Caco-2 (cell line): Measurements from ENCODE around the gene ALG14. TPM values are rescaled to one million over a fixed set of nuclear protein-coding genes. Genes with fewer than 3 reads are reported as not detected.

ENCODE experiments used
- BruUV-seq: library from RNA; stranded (reverse); fragments of 400-500 nt; replicated peaks from 2 replicates; lab custom pipeline; 2021; lab: Mats Ljungman, UMichigan
- CTCF ChIA-PET: fragments of 300-600 bp; sonication (Branson Sonifier 250); formaldehyde crosslinking; loops from one replicate; lab custom pipeline; 2022; ENCODE audit warnings: antibody characterized with exemption; lab: Charles Lee
- POLR2A ChIA-PET: fragments of 300-600 bp; sonication (Branson Sonifier 250); formaldehyde crosslinking; loops from one replicate; lab custom pipeline; 2022; ENCODE audit warnings: antibody characterized with exemption; lab: Charles Lee
- DNase-seq, 2 experiments: peaks; one replicate each; pipeline versions ENCODE4 v3.0.0 to v3.0.0-alpha.2; 2020 to 2022
- H3K27me3 ChIP-seq: replicated peaks from 2 replicates; pipeline ENCODE4 v1.6.0; 2011; ENCODE audit warnings: low read length; ENCODE audit not compliant: control insufficient read depth, insufficient read depth
- H3K36me3 ChIP-seq: 2 replicates; pipeline ENCODE4 v1.5.1; 2011; ENCODE audit warnings: low read length; ENCODE audit not compliant: control insufficient read depth, insufficient read depth
- H3K4me1 ChIP-seq: fragments of 250-450 bp; sonication (Bioruptor Pico); 2 replicates; pipeline ENCODE4 v1.5.1; 2020; ENCODE audit warnings: mild to moderate bottlenecking
- H3K4me3 ChIP-seq: 2 replicates; pipeline ENCODE4 v1.5.1; 2011; ENCODE audit warnings: low read depth, mild to moderate bottlenecking, control low read depth, low read length
- H3K9me3 ChIP-seq: fragments of 250-450 bp; sonication (Bioruptor Pico); 2 replicates; pipeline ENCODE4 v1.5.1; 2020; ENCODE audit warnings: mild to moderate bottlenecking, moderate library complexity
- H3K27ac Mint-ChIP-seq: one replicate; pipeline ENCODE4 v1.8.0; 2022; ENCODE audit warnings: mixed read lengths; ENCODE audit not compliant: unreplicated experiment
- H3K27me3 Mint-ChIP-seq: one replicate; pipeline ENCODE4 v1.8.0; 2022; ENCODE audit warnings: mixed read lengths; ENCODE audit not compliant: insufficient read depth, unreplicated experiment
- H3K36me3 Mint-ChIP-seq: one replicate; pipeline ENCODE4 v1.8.0; 2022; ENCODE audit warnings: mild to moderate bottlenecking, mixed read lengths; ENCODE audit not compliant: insufficient read depth, unreplicated experiment
- H3K4me1 Mint-ChIP-seq: one replicate; pipeline ENCODE4 v1.8.0; 2022; ENCODE audit warnings: low read depth, mixed read lengths; ENCODE audit not compliant: unreplicated experiment
- H3K4me3 Mint-ChIP-seq: one replicate; pipeline ENCODE4 v1.8.0; 2022; ENCODE audit warnings: mild to moderate bottlenecking, moderate library complexity, mixed read lengths; ENCODE audit not compliant: unreplicated experiment
- H3K9me3 Mint-ChIP-seq: one replicate; pipeline ENCODE4 v1.8.0; 2022; ENCODE audit warnings: mixed read lengths; ENCODE audit not compliant: unreplicated experiment
- CTCF ChIP-seq, 2 experiments: fragments of 200-600 bp in 1 of 2; IDR thresholded peaks; 1 replicate in 1 of 2; 2 replicates in 1 of 2; pipeline versions ENCODE4 v1.5.1 to v1.8.0; 2011 to 2022; ENCODE audit warnings: antibody characterized with exemption in 1 of 2, control low read depth in 1 of 2, inconsistent platforms in 1 of 2, low read depth in 1 of 2, low read length in 1 of 2, mild to moderate bottlenecking in 1 of 2, moderate library complexity in 1 of 2; ENCODE audit not compliant: insufficient read depth in 1 of 2, severe bottlenecking in 1 of 2, unreplicated experiment in 1 of 2
- intact Hi-C: fragments of 100-400 bp; cut with micrococcal nuclease; formaldehyde crosslinking; loops from one replicate; pipeline ENCODE4 v1.10.0; 2022; ENCODE audit not compliant: unreplicated experiment
- total RNA-seq: library from RNA; stranded (reverse); gene quantifications from 2 replicates; pipeline ENCODE4 v1.2.3, GENCODE V29; 2022

Gene ALG14
- total RNA-seq, 1 experiment from 2014 or later, result 4.5 TPM

- Histone ChIP-seq H3K36me3 (no peaks in the 10 kb centered on the region; the same call in 1 of the 2 replicates), H3K4me1 (peaks cover 35% of the 10 kb centered on the region), H3K27me3 (no peaks in the 10 kb centered on the region), H3K9me3 (no peaks in the 10 kb centered on the region), H3K4me3 (no peak overlapping the region)
- H3K4me1 Mint-ChIP-seq, result peaks cover 38% of the 10 kb centered on the region
- ChIA-PET CTCF (no interaction called here), POLR2A (no interaction called here)
- H3K36me3 Mint-ChIP-seq, result peaks cover 5% of the 10 kb centered on the region
- no peak for DNase-seq
- BruUV-seq, result no TSS peak
- H3K9me3 Mint-ChIP-seq, result no peaks in the 10 kb centered on the region
- no peak for TF ChIP-seq CTCF (IDR thresholded peaks at IDR 0.05; ENCODE audit: insufficient read depth in 1 of 2, low read depth in 1 of 2, low read length in 1 of 2, severe bottlenecking in 1 of 2, unreplicated experiment in 1 of 2)
- H3K27ac Mint-ChIP-seq, result no peak overlapping the region
- H3K4me3 Mint-ChIP-seq, result no peak overlapping the region
- H3K27me3 Mint-ChIP-seq, result no peaks in the 10 kb centered on the region
- intact Hi-C loops, result no loop called here
Measured at GRCh38 chr1:94953746-94954145, 119.0 kb downstream of the ALG14 start.

GRCh38 chr1:94953107-94953506 is 119.6 kb downstream of the ALG14 start:
- Histone ChIP-seq H3K36me3 (no peaks in the 10 kb centered on the region; the same call in 1 of the 2 replicates), H3K27me3 (no peaks in the 10 kb centered on the region), H3K4me1 (peaks cover 35% of the 10 kb centered on the region), H3K4me3 (no peak overlapping the region), H3K9me3 (no peaks in the 10 kb centered on the region)
- H3K36me3 Mint-ChIP-seq, result peaks cover 5% of the 10 kb centered on the region
- no peaks in the 10 kb centered on the region for H3K27me3 Mint-ChIP-seq
- no peak for DNase-seq
- H3K4me1 Mint-ChIP-seq, result peaks cover 38% of the 10 kb centered on the region
- ChIA-PET POLR2A (no interaction called here), CTCF (interaction anchor here (1.0 kb wide), 1 partner anchor 88 kb away, joined by 3 read pairs; no protein-coding TSS in a partner anchor)
- intact Hi-C loops, result no loop called here
- no peak for TF ChIP-seq CTCF (IDR thresholded peaks at IDR 0.05; ENCODE audit: insufficient read depth in 1 of 2, low read depth in 1 of 2, low read length in 1 of 2, severe bottlenecking in 1 of 2, unreplicated experiment in 1 of 2)
- no TSS peak for BruUV-seq
- H3K27ac Mint-ChIP-seq, result no peak overlapping the region
- H3K9me3 Mint-ChIP-seq, result no peaks in the 10 kb centered on the region
- H3K4me3 Mint-ChIP-seq, result no peak overlapping the region

GRCh38 chr1:94952539-94952938 is 120.2 kb downstream of the ALG14 start:
- H3K4me3 Mint-ChIP-seq, result no peak overlapping the region
- H3K27me3 Mint-ChIP-seq, result no peaks in the 10 kb centered on the region
- BruUV-seq, result no TSS peak
- no peak overlapping the region for H3K27ac Mint-ChIP-seq
- H3K4me1 Mint-ChIP-seq, result peaks cover 38% of the 10 kb centered on the region
- TF ChIP-seq CTCF (IDR thresholded peaks at IDR 0.05; ENCODE audit: insufficient read depth in 1 of 2, low read depth in 1 of 2, low read length in 1 of 2, severe bottlenecking in 1 of 2, unreplicated experiment in 1 of 2), result no peak
- no peak overlapping the region for H3K4me3 ChIP-seq
- H3K4me1 ChIP-seq, result peaks cover 35% of the 10 kb centered on the region
- peaks cover 5% of the 10 kb centered on the region for H3K36me3 Mint-ChIP-seq
- ChIA-PET POLR2A (no interaction called here), CTCF (interaction anchor here (1.0 kb wide), 1 partner anchor 89 kb away, joined by 3 read pairs; no protein-coding TSS in a partner anchor)
- no peaks in the 10 kb centered on the region for H3K9me3 Mint-ChIP-seq
- H3K36me3 ChIP-seq, result no peaks in the 10 kb centered on the region; the same call in 1 of the 2 replicates
- intact Hi-C loops, result no loop called here
- H3K27me3 ChIP-seq, result no peaks in the 10 kb centered on the region
- no peak for DNase-seq
- H3K9me3 ChIP-seq, result no peaks in the 10 kb centered on the region
